Mesenchymal stem cell (in vitro differentiated cells and primary cell): ENCODE measurements around the gene PDE9A.

Experiments used
- DNase-seq: peaks from one replicate; pipeline ENCODE4 v3.0.0-alpha.2; 2013
- H2AFZ ChIP-seq: one replicate; pipeline ENCODE4 v1.6.1; 2013; ENCODE audit warnings: low read depth, mild to moderate bottlenecking, control low read depth, inconsistent platforms, low read length, moderate library complexity
- H2AK5ac ChIP-seq: 2 replicates; pipeline ENCODE4 v1.6.1; 2013; ENCODE audit warnings: low read length, moderate library complexity, mild to moderate bottlenecking, inconsistent platforms; ENCODE audit not compliant: severe bottlenecking
- H2BK120ac ChIP-seq: one replicate; pipeline ENCODE4 v1.6.1; 2013; ENCODE audit warnings: low read depth, mild to moderate bottlenecking, inconsistent platforms, low read length, moderate library complexity
- H2BK12ac ChIP-seq, 2 experiments: one replicate each; pipeline ENCODE4 v1.6.1; 2013; ENCODE audit warnings: inconsistent platforms in 2 of 2, low read length in 2 of 2, mild to moderate bottlenecking in 2 of 2, moderate library complexity in 2 of 2, control low read depth in 1 of 2
- H2BK15ac ChIP-seq: one replicate; pipeline ENCODE4 v1.6.1; 2013; ENCODE audit warnings: mild to moderate bottlenecking, low read depth, inconsistent platforms; ENCODE audit not compliant: poor library complexity, severe bottlenecking
- H2BK5ac ChIP-seq: 2 replicates; pipeline ENCODE4 v1.6.1; 2013; ENCODE audit warnings: low read depth, mild to moderate bottlenecking, low read length, control low read depth, inconsistent platforms; ENCODE audit not compliant: poor library complexity, severe bottlenecking
- H3K14ac ChIP-seq, 2 experiments: one replicate each; pipeline ENCODE4 v1.6.1; 2013; ENCODE audit warnings: inconsistent platforms in 2 of 2, low read length in 2 of 2, control low read depth in 1 of 2, mild to moderate bottlenecking in 1 of 2, moderate library complexity in 1 of 2
- H3K18ac ChIP-seq, 2 experiments: one replicate each; pipeline ENCODE4 v1.6.1; 2013; ENCODE audit warnings: inconsistent platforms in 2 of 2, low read length in 2 of 2, control low read depth in 1 of 2, low read depth in 1 of 2, mild to moderate bottlenecking in 1 of 2
- H3K23ac ChIP-seq, 2 experiments: one replicate each; pipeline ENCODE4 v1.6.1; 2013; ENCODE audit warnings: inconsistent platforms in 2 of 2, low read length in 2 of 2, mild to moderate bottlenecking in 2 of 2, moderate library complexity in 2 of 2, control low read depth in 1 of 2
- H3K27ac ChIP-seq: 2 replicates; pipeline ENCODE4 v1.5.1; 2013; ENCODE audit warnings: mild to moderate bottlenecking, moderate library complexity, low read length, control low read depth, inconsistent platforms; ENCODE audit not compliant: poor library complexity, severe bottlenecking
- H3K27me3 ChIP-seq, 2 experiments: 2 replicates each; pipeline versions ENCODE4 v1.6.1 to v1.7.0; 2013; ENCODE audit warnings: low read length in 2 of 2, mild to moderate bottlenecking in 2 of 2, moderate library complexity in 2 of 2, control low read depth in 1 of 2, inconsistent platforms in 1 of 2; ENCODE audit not compliant: control insufficient read depth in 1 of 2, insufficient read depth in 1 of 2
- H3K36me3 ChIP-seq, 2 experiments: 2 replicates each; pipeline versions ENCODE4 v1.6.1 to v1.7.0; 2013; ENCODE audit warnings: low read length in 2 of 2, control low read depth in 1 of 2, inconsistent platforms in 1 of 2, low read depth in 1 of 2, mild to moderate bottlenecking in 1 of 2; ENCODE audit not compliant: insufficient read depth in 2 of 2, control insufficient read depth in 1 of 2
- H3K4ac ChIP-seq, 2 experiments: one replicate each; pipeline ENCODE4 v1.6.1; 2013; ENCODE audit warnings: inconsistent platforms in 2 of 2, low read length in 2 of 2, mild to moderate bottlenecking in 2 of 2, moderate library complexity in 2 of 2, control low read depth in 1 of 2, low read depth in 1 of 2
- H3K4me1 ChIP-seq: 2 replicates; pipeline ENCODE4 v1.6.1; 2013; ENCODE audit warnings: low read depth, low read length, control low read depth; ENCODE audit not compliant: control insufficient read depth, insufficient read depth
- H3K4me2 ChIP-seq: 2 replicates; pipeline ENCODE4 v1.6.1; 2013; ENCODE audit warnings: low read length, mild to moderate bottlenecking, inconsistent platforms; ENCODE audit not compliant: poor library complexity, severe bottlenecking
- H3K4me3 ChIP-seq, 2 experiments: 2 replicates each; pipeline versions ENCODE4 v1.5.1 to v1.7.0; 2013; ENCODE audit warnings: low read length in 2 of 2, mild to moderate bottlenecking in 2 of 2, control low read depth in 1 of 2, low read depth in 1 of 2; ENCODE audit not compliant: insufficient read depth in 1 of 2
- H3K79me1 ChIP-seq: replicated peaks from 2 replicates; pipeline ENCODE4 v1.6.1; 2013; ENCODE audit warnings: mild to moderate bottlenecking, control low read depth, low read length, inconsistent platforms; ENCODE audit not compliant: poor library complexity, severe bottlenecking
- H3K9ac ChIP-seq: 2 replicates; pipeline ENCODE4 v1.7.0; 2013; ENCODE audit warnings: mild to moderate bottlenecking, low read length, moderate library complexity
- H3K9me3 ChIP-seq: 2 replicates; pipeline ENCODE4 v1.7.0; 2013; ENCODE audit warnings: mild to moderate bottlenecking, low read length; ENCODE audit not compliant: control insufficient read depth
- H4K8ac ChIP-seq: one replicate; pipeline ENCODE4 v1.6.1; 2013; ENCODE audit warnings: inconsistent platforms, mild to moderate bottlenecking, low read length, moderate library complexity
- H4K91ac ChIP-seq: one replicate; pipeline ENCODE4 v1.6.1; 2013; ENCODE audit warnings: mild to moderate bottlenecking, low read length, inconsistent platforms
- WGBS: methylation state at CpG from one replicate; pipeline ENCODE4 v1.1.7; 2013; ENCODE audit warnings: mixed read lengths; 5-methylcytosine and 5-hydroxymethylcytosine counted together

Gene PDE9A

GRCh38 chr21:42770717-42771502 lies 117.5 kb downstream of the PDE9A start:
- Histone ChIP-seq H3K9ac (no peak overlapping the region), H3K18ac (no peak overlapping the region), H3K4me1 (no peaks in the 10 kb centered on the region), H3K79me1 (no peaks in the 10 kb centered on the region), H3K27me3 (peaks cover 0 to 6% of the 10 kb centered on the region in 2 experiments), H3K4me2 (no peak overlapping the region), H3K9me3 (no peaks in the 10 kb centered on the region), H2AFZ (no peak overlapping the region), H4K8ac (no peak overlapping the region), H3K4me3 (no peak overlapping the region), H3K27ac (no peak overlapping the region), H3K36me3 (peaks cover 0 to 57% of the 10 kb centered on the region in 2 experiments), H3K23ac (no peak overlapping the region), H2AK5ac (no peak overlapping the region), H2BK5ac (no peak overlapping the region), H2BK15ac (no peak overlapping the region), H2BK120ac (no peak overlapping the region), H2BK12ac (no peak overlapping the region), H3K4ac (no peak overlapping the region), H3K14ac (no peak overlapping the region), H4K91ac (no peak overlapping the region)
- WGBS: 97% methylated on average over 27 of the region's 27 CpGs
- no peak for DNase-seq

- no peak overlapping the region for H2BK12ac ChIP-seq
- no peak overlapping the region for H2BK5ac ChIP-seq
- no peak overlapping the region for H4K91ac ChIP-seq
- no peak overlapping the region for H3K4ac ChIP-seq
- H2AFZ ChIP-seq: no peak overlapping the region
- H3K4me1 ChIP-seq: no peaks in the 10 kb centered on the region
- no peaks in the 10 kb centered on the region for H3K9me3 ChIP-seq
- H4K8ac ChIP-seq: no peak overlapping the region
- no peak overlapping the region for H2AK5ac ChIP-seq
- H3K27me3 ChIP-seq: peaks cover 0 to 9% of the 10 kb centered on the region in 2 experiments
- no peak for DNase-seq
- H3K4me3 ChIP-seq: no peak overlapping the region
- no peak overlapping the region for H3K4me2 ChIP-seq
- H3K79me1 ChIP-seq: no peaks in the 10 kb centered on the region
- no peak overlapping the region for H3K23ac ChIP-seq
- 99% methylated on average over 12 of the region's 12 CpGs for WGBS
- H3K36me3 ChIP-seq: peaks cover 0 to 56% of the 10 kb centered on the region in 2 experiments
- no peak overlapping the region for H2BK120ac ChIP-seq
- no peak overlapping the region for H3K9ac ChIP-seq
- H3K18ac ChIP-seq: no peak overlapping the region
- H3K27ac ChIP-seq: no peak overlapping the region
- no peak overlapping the region for H2BK15ac ChIP-seq
- H3K14ac ChIP-seq: no peak overlapping the region
Observed at GRCh38 chr21:42771503-42771805, 118.0 kb downstream of the PDE9A start.

GRCh38 chr21:42775123-42775522 lies 121.7 kb downstream of the PDE9A start:
- Histone ChIP-seq H3K4me3 (no peak overlapping the region), H3K14ac (no peak overlapping the region), H3K4me2 (no peak overlapping the region), H3K23ac (no peak overlapping the region), H2BK120ac (no peak overlapping the region), H3K27me3 (peaks cover 9 to 32% of the 10 kb centered on the region in 2 experiments), H2AK5ac (no peak overlapping the region), H3K9ac (no peak overlapping the region), H3K4me1 (peaks cover 6% of the 10 kb centered on the region), H3K4ac (no peak overlapping the region), H2AFZ (no peak overlapping the region), H3K9me3 (peaks cover 2% of the 10 kb centered on the region), H3K27ac (no peak overlapping the region), H4K91ac (no peak overlapping the region), H3K36me3 (peaks cover 0 to 25% of the 10 kb centered on the region in 2 experiments), H3K18ac (no peak overlapping the region), H3K79me1 (no peaks in the 10 kb centered on the region), H2BK12ac (no peak overlapping the region), H4K8ac (no peak overlapping the region), H2BK15ac (no peak overlapping the region), H2BK5ac (no peak overlapping the region)
- no peak for DNase-seq
- 98% methylated on average over 12 of the region's 12 CpGs for WGBS

GRCh38 chr21:42775891-42776290 lies 122.5 kb downstream of the PDE9A start:
- H3K27ac ChIP-seq: no peak overlapping the region
- DNase-seq: no peak
- H3K4me3 ChIP-seq: no peak overlapping the region
- no peak overlapping the region for H3K23ac ChIP-seq
- peaks cover 6% of the 10 kb centered on the region for H3K4me1 ChIP-seq
- no peak overlapping the region for H2BK120ac ChIP-seq
- H2BK12ac ChIP-seq: no peak overlapping the region
- no peaks in the 10 kb centered on the region for H3K79me1 ChIP-seq
- H3K9ac ChIP-seq: no peak overlapping the region
- H3K27me3 ChIP-seq: peaks cover 16 to 40% of the 10 kb centered on the region in 2 experiments
- no peak overlapping the region for H3K4ac ChIP-seq
- H2AFZ ChIP-seq: no peak overlapping the region
- no peak overlapping the region for H2AK5ac ChIP-seq
- no peak overlapping the region for H3K18ac ChIP-seq
- no peak overlapping the region for H3K4me2 ChIP-seq
- no peak overlapping the region for H2BK5ac ChIP-seq
- no peak overlapping the region for H2BK15ac ChIP-seq
- H3K36me3 ChIP-seq: peaks cover 0 to 17% of the 10 kb centered on the region in 2 experiments
- H3K14ac ChIP-seq: no peak overlapping the region
- WGBS: 91% methylated on average over 13 of the region's 13 CpGs
- peaks cover 2% of the 10 kb centered on the region for H3K9me3 ChIP-seq
- no peak overlapping the region for H4K91ac ChIP-seq
- no peak overlapping the region for H4K8ac ChIP-seq
